GM21381 (cell line): ENCODE data around the gene IVD.

Experiments used
- ATAC-seq: cut with Tn5 transposase; IDR thresholded peaks from one replicate; pipeline ENCODE4 v1.9.1; 2021; ENCODE audit warnings: mild to moderate bottlenecking, moderate library complexity; ENCODE audit not compliant: unreplicated experiment

IVD gene

GRCh38 chr15:40412095-40412759, 6.6 kb downstream of the IVD start:
- no peak for ATAC-seq

GRCh38 chr15:40413036-40413435, 7.4 kb downstream of the IVD start:
- ATAC-seq, result no peak

- no peak for ATAC-seq
Observed at GRCh38 chr15:40414816-40415215, 9.2 kb downstream of the IVD start.

GRCh38 chr15:40415226-40415625, 9.6 kb downstream of the IVD start:
- ATAC-seq, result no peak

GRCh38 chr15:40416056-40416455, 10.5 kb downstream of the IVD start:
- ATAC-seq, result no peak

GRCh38 chr15:40418126-40418525, 12.5 kb downstream of the IVD start:
- no peak for ATAC-seq

GRCh38 chr15:40420071-40420713, 14.6 kb downstream of the IVD start:
- no peak for ATAC-seq

- ATAC-seq, result no peak
Observed at GRCh38 chr15:40420793-40421192, 15.2 kb downstream of the IVD start.

GRCh38 chr15:40421246-40422157, 15.9 kb downstream of the IVD start:
- no peak for ATAC-seq

GRCh38 chr15:40424483-40425115, 19.0 kb downstream of the IVD start:
- ATAC-seq, result no peak

GRCh38 chr15:40425681-40426080, 20.1 kb downstream of the IVD start:
- no peak for ATAC-seq

- no peak for ATAC-seq
Observed at GRCh38 chr15:40427188-40427587, 21.6 kb downstream of the IVD start.

- no peak for ATAC-seq
Observed at GRCh38 chr15:40428185-40428584, 22.6 kb downstream of the IVD start.

GRCh38 chr15:40429068-40429710, 23.6 kb downstream of the IVD start:
- ATAC-seq, result no peak

- ATAC-seq, result no peak
Observed at GRCh38 chr15:40430271-40430805, 24.7 kb downstream of the IVD start.

- ATAC-seq, result no peak
Observed at GRCh38 chr15:40435023-40435709, 29.6 kb downstream of the IVD start.

- no peak for ATAC-seq
Observed at GRCh38 chr15:40435710-40436089, 30.1 kb downstream of the IVD start.

- no peak for ATAC-seq
Observed at GRCh38 chr15:40436116-40436891, 30.7 kb downstream of the IVD start.
